Calu3 (cell line): ENCODE data around the gene KCND1. TPM values are rescaled to one million over a fixed set of nuclear protein-coding genes. Genes with fewer than 3 reads are reported as not detected.

Experiments
- BruUV-seq: library from RNA; stranded (reverse); fragments of 400-500 nt; replicated peaks from 2 replicates; lab custom pipeline; 2021; lab: Mats Ljungman, UMichigan
- CTCF ChIA-PET: fragments of 300-600 bp; sonication (Branson Sonifier 250); formaldehyde crosslinking; loops from one replicate; lab custom pipeline; 2022; ENCODE audit warnings: antibody characterized with exemption; lab: Charles Lee
- DNase-seq: peaks from one replicate; pipeline ENCODE4 v3.0.0; 2022
- H3K27ac Mint-ChIP-seq: one replicate; pipeline ENCODE4 v1.8.0; 2022; ENCODE audit warnings: mixed read lengths; ENCODE audit not compliant: unreplicated experiment
- H3K27me3 Mint-ChIP-seq: one replicate; pipeline ENCODE4 v1.8.0; 2022; ENCODE audit warnings: mixed read lengths; ENCODE audit not compliant: unreplicated experiment
- H3K36me3 Mint-ChIP-seq: one replicate; pipeline ENCODE4 v1.8.0; 2022; ENCODE audit warnings: mild to moderate bottlenecking, moderate library complexity, mixed read lengths; ENCODE audit not compliant: insufficient read depth, unreplicated experiment
- H3K4me1 Mint-ChIP-seq: one replicate; pipeline ENCODE4 v1.8.0; 2022; ENCODE audit warnings: mild to moderate bottlenecking, low read depth, mixed read lengths; ENCODE audit not compliant: unreplicated experiment
- H3K4me3 Mint-ChIP-seq: one replicate; pipeline ENCODE4 v1.8.0; 2022; ENCODE audit warnings: mild to moderate bottlenecking, low read depth, moderate library complexity, mixed read lengths; ENCODE audit not compliant: unreplicated experiment
- H3K9me3 Mint-ChIP-seq: one replicate; pipeline ENCODE4 v1.8.0; 2022; ENCODE audit warnings: low read depth, mixed read lengths; ENCODE audit not compliant: unreplicated experiment
- CTCF ChIP-seq: fragments of 200-600 bp; IDR thresholded peaks from one replicate; pipeline ENCODE4 v1.8.0; 2022; ENCODE audit warnings: antibody characterized with exemption; ENCODE audit not compliant: unreplicated experiment
- intact Hi-C: fragments of 100-400 bp; cut with micrococcal nuclease; formaldehyde crosslinking; loops from one replicate; pipeline ENCODE4 v1.10.0; 2022; ENCODE audit not compliant: unreplicated experiment
- total RNA-seq: library from RNA; stranded (reverse); gene quantifications from 2 replicates; pipeline ENCODE4 v1.2.3, GENCODE V29; 2022

Gene KCND1
- total RNA-seq, 1 experiment from 2014 or later = 8.4 TPM

DNA sequence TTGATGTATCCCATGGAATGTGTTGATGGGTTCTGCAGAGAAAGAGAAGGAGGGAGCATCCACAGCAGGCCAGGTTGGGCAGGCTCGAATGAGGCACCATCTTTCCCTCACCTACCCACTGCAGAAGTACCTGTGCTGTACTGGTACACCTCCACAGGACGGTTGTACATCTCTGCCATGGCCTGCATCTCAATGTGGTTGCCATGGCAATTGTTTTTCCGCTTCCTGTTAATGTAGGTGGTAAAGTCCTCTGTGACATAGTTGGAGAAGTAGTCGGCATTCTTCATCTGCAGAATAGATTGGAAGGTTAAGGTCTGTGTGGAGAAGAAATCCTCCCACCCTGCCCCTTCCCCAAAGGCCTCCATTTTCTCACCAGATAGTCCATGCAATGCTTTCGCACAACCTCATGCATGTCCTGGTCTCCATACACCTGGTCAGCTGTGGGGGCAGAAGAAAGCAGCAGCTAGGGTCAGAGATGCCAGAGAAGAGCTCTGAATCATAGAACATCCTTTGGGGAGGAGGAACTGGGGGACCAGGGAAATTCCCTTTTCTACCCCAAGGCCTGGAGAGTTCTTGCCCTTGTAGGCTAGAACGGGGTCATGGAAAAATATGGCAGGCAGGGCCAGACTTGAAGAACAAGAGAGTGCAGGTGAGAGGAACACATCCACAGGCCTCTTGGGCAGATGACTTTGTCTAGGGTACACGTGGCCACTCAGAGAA is 36.9 kb downstream of the KCND1 start:
- peaks cover 33% of the 10 kb centered on the region for H3K36me3 Mint-ChIP-seq
- intact Hi-C loops = no loop called here
- CTCF ChIA-PET = no interaction called here

DNA sequence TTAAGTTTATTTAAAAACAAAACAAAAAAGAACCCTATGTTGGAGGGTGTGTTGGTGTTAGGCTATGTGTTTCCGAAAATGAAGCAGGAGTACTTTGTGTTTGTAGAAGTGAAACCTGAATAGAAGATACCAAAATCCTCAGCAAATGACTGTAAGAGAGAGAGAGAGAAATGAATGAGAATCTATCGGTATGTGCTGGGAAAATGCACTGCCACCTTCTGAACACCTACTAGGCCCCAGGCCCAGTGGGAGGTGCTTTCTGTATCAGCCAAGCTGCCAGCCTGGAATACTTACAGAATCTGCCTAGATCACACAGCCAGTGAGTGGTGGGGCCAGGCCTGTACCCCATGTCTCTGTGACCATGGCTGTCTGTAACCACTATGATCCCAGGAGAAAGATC is 37.9 kb downstream of the KCND1 start:
- Mint-ChIP-seq H3K4me3 (no peak overlapping the region), H3K4me1 (no peaks in the 10 kb centered on the region), H3K27me3 (no peaks in the 10 kb centered on the region), H3K9me3 (no peaks in the 10 kb centered on the region), H3K27ac (no peak overlapping the region), H3K36me3 (peaks cover 29% of the 10 kb centered on the region)
- CTCF ChIA-PET = no interaction called here
- TF ChIP-seq CTCF = no peak
- DNase-seq = no peak
- intact Hi-C loops = no loop called here
- BruUV-seq = no TSS peak

More for the DNA sequence above, 36.9 kb downstream of the KCND1 start:
- no peak for DNase-seq
- Mint-ChIP-seq H3K27me3 (no peaks in the 10 kb centered on the region), H3K9me3 (no peaks in the 10 kb centered on the region), H3K27ac (no peak overlapping the region), H3K4me1 (no peaks in the 10 kb centered on the region), H3K4me3 (no peak overlapping the region)
- BruUV-seq = no TSS peak
- TF ChIP-seq CTCF = no peak

- no peaks in the 10 kb centered on the region for H3K27me3 Mint-ChIP-seq
Observed at GRCh38 chrX:48927736-48928382, 43.8 kb downstream of the KCND1 start.

DNA sequence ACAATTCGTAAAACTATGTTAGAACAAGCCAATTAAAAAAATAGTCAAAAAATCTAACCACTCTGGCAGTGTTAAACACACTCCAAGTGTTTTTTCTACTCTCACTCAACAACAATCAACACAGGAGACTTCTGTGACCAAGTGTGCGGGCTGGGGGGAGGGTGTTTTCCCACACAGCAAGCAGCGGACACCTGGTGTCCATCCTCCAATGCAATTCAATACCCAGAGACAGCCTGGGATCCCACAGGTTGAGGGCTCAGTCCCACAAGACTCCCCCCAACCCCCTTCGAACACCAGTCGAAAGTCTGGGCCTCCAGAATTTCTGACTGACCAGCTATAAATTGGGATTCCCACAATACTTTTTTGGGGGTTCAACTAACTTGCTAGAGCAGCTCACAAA is 44.5 kb downstream of the KCND1 start:
- no peaks in the 10 kb centered on the region for H3K9me3 Mint-ChIP-seq
- intact Hi-C loops = no loop called here
- H3K27me3 Mint-ChIP-seq = no peaks in the 10 kb centered on the region
- BruUV-seq = no TSS peak
- DNase-seq = no peak
- CTCF ChIA-PET = no interaction called here
- H3K4me1 Mint-ChIP-seq = no peaks in the 10 kb centered on the region
- peaks cover 37% of the 10 kb centered on the region for H3K36me3 Mint-ChIP-seq
- no peak overlapping the region for H3K27ac Mint-ChIP-seq
- TF ChIP-seq CTCF = no peak
- no peak overlapping the region for H3K4me3 Mint-ChIP-seq

More at GRCh38 chrX:48927736-48928382, 43.8 kb downstream of the KCND1 start:
- H3K9me3 Mint-ChIP-seq = no peaks in the 10 kb centered on the region
- no peak for TF ChIP-seq CTCF
- H3K4me3 Mint-ChIP-seq = no peak overlapping the region
- no peak for DNase-seq
- CTCF ChIA-PET = no interaction called here
- BruUV-seq = no TSS peak
- intact Hi-C loops = no loop called here
- no peaks in the 10 kb centered on the region for H3K4me1 Mint-ChIP-seq
- peaks cover 34% of the 10 kb centered on the region for H3K36me3 Mint-ChIP-seq
- H3K27ac Mint-ChIP-seq = no peak overlapping the region
